GM19240 (cell line): ENCODE measurements around the gene CCK.
"Not testable (repeated sequence)": the region's sequence is repeated elsewhere in the genome, so short reads cannot be mapped to it uniquely, and the experiment has no call there.

Experiments used
- DNase-seq: peaks from one replicate; pipeline ENCODE4 v3.0.0; 2011; ENCODE audit warnings: low spot score; ENCODE audit not compliant: insufficient read length

Gene CCK

GRCh38 chr3:42266085-42266484 is at the start of gene CCK:
CCK (minus strand) TSS chr3:42266185; CDS start chr3:42263630, 2,555 bp downstream.
- no peak for DNase-seq

- no peak for DNase-seq
Observed at GRCh38 chr3:42314411-42314810, 48.4 kb upstream of the CCK start.

GRCh38 chr3:42308651-42309050 is 42.7 kb upstream of the CCK start:
- DNase-seq: no peak

DNA sequence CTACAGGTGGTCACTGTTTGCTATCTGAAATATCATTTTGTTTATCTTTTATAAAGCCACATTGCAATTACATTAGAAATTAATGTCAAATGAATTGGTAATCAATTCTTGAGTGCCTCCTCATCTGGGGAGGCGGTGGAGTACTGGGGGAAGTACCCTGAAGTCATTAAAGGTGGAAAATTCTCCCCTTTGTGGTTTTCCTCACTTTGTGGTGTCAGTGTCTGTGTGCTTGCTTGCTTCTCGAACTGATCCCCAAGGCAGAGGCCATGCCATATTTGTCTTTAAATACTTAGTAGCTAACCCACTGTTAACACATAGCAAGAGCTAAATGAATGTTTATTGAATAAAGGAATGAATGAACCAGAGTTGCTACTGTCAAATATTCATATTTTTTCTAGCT is 40.5 kb upstream of the CCK start:
- DNase-seq: no peak

GRCh38 chr3:42302924-42303634 is 37.1 kb upstream of the CCK start:
- no peak for DNase-seq

DNA sequence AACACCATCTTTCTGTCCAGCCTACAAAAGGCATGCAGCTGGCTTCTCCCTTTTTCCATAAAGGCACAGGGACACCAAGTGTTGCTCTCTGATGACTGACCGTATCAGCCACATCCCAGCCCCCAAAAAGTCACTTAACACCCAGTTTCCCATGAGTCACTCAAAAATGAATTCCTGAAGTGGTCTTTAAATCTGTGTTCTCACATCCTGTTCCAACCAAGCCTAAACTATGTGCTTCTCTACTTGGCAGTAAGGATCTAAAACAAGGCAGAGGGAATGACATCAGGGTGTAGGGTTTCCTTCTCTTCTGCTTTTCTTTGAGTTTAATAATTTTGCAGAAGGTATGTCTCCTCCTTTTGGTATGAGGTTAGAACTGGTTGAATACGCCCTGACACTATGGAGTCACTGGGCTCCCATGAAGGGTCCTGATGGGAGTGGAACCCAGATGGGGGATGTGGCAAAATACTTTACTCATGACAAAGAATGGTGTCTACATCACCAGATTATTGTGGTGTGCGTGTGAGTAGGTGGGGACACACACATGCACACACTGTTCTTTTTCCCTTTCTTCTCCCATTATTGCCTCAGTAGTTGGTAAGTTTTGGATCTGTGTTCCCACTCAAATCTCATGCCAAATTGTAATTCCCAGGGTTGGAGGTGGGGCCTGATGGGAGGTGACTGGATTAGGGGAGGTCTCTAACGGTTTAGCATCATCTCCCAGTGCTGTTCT is 35.6 kb upstream of the CCK start:
- DNase-seq: no peak

DNA sequence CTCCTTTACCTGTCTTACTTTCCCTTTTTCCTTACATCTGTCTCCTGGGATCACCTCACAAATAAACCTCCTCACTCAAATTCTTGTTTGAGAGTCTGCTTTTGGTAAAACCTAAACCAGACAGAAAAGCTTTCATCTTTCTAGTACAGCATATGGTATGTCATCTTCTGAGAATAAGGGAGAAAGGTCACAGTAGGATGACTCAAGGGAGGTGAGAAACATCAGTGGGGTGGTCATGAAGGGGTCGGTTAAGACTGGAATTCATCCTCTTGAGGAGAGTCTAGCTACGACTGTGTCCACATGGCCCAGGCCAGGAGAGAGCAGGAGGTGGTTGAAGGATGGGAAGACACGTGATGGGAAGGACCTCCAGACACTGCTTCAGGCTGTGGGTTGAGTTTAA is 34.8 kb upstream of the CCK start:
- no peak for DNase-seq

- no peak for DNase-seq
Observed at GRCh38 chr3:42300013-42300412, 34.0 kb upstream of the CCK start.

- DNase-seq: no peak
Observed at GRCh38 chr3:42298259-42298658, 32.3 kb upstream of the CCK start.

DNA sequence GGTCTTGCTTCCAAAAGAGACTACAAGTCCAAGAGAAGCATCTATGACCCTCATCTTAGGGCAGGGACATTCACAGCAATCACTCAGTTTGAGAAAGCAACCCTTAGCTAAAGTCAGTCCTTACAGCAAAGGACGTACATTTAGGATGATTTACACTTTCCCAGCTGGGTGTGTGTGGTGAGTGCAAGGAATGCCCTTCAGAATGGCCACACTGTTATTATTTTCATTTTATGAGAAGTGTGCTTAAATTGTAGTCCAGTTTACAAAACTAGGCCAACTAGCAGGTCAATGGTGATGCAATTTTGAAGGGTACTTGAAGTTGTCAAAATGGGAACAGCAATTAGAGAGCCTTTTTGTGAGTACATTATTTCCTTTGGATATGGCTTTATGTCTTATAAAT is 26.0 kb upstream of the CCK start:
- no peak for DNase-seq

GRCh38 chr3:42290966-42291714 is 25.2 kb upstream of the CCK start:
- no peak for DNase-seq

DNA sequence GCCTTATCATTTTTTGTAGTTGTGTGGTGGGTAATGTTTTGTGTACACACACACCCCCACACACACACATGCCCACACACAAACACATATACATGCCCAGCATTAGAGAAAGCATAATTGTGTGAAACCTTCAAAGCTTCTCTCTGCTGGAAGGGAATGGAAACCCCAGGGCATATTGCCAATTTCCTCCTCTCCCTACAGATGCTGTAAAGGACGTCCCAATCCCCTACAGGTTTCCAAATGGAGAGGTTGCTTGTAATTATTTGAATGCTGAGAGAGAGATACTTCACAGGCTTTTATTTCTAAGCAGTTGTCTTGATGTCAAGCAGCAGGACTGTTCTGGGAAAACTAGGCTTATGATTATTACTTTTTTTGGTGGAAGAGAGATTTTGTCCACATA is 23.0 kb upstream of the CCK start:
- no peak for DNase-seq

DNA sequence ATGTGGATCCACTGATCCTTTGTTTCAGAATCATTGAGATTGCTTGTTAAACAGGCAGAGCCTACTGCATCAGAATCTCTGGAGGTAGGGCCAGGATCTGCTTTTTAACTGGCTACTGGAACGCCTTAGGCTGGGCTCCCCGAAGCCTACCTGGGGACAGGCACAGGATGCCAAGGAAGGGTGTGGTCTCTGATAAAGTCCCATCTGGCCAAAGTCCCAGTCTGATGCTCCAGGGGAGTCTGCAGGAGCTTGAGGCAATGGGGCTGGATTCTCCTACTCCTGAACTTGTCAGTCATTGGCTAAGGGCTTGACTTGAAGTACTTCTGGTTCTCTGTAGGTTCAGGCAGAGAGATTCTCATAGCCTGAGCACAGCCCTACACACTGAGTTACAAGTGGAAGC is 22.4 kb upstream of the CCK start:
- DNase-seq: no peak

GRCh38 chr3:42287423-42287822 is 21.4 kb upstream of the CCK start:
- DNase-seq: not testable (repeated sequence)

- no peak for DNase-seq
Observed at GRCh38 chr3:42277676-42278075, 11.7 kb upstream of the CCK start.

DNA sequence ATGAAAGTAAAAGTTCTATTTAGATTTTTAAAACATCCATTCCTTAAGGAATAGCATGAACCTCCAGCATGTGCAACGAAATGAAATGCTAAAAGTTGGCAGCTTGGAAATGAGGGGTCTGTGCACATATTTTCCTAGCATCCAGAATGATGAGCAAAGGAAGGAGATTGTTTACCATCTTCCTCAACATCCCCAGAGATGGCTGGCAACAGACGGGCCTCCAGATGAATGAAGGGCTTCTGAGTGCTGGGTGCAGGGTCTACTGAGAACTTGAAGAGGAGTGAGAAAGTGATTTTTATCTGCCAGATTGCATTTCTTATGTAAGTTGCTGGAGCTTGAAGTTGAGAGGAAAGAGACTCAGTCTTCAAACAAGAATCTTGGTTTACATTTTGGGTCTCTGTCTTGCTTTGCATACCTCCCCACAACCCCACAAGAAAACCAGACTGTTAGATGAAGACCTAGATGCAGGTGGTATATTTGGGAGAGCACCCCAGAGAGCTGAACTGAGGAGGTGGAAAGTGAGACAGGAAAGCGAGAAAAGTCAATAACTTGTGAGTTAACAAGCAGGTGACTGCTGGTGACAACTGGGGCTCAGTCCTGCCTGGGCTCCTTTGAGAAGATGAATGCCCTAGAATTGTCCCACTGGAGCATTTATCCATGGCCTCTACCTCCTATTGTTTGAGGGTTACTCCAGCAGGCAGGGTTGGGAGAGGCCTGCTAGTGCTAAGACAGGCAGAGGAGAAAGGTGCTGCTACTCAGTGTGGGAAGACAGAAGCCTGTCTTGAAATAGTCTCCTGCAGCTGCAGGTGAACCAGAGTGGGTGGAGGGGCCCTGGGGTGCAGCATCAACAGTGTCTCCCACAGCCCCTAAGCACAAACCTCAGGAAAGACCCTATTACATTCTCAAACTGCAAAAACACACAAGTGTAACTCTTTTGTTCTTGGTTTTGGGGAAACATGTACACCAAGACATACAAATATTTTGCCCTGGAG is 10.5 kb upstream of the CCK start:
- DNase-seq: no peak

DNA sequence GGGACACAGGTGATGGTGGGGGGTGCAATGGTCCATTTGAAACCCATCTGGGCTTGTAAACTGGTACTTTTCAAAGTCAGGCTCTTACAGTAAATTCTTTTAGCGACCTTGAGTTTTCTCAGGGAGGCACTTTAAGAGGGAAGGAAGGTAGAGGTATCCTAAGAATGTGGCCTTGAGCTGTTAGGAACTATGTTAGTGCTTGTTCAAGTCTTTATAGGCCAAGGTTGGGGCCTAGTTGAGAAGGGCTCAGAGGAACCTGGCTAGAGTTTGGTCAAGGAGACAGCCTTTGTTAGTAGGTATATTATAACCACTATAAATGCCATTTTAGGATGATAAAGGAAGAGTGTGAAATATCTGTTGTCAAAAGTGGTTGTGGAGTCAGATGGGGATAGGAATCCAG is 9.2 kb upstream of the CCK start:
- no peak for DNase-seq

DNA sequence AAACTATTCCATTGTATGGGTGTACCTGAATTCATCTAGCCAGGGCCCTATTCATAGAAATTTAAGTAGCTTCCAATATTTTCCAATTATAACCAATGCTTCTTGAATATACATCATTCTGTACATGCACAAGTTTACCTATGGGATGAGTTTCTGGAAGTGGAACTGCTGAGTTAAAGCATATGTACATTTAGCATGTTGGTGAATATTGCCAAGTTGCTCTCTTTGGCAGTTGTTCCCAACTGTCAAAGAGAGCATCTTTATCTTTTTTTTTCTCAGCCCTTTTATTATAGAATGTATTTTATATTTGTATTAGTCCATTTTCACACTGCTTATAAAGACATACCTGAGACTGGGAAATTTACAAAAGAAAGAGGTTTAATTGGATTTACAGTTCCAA is 8.3 kb upstream of the CCK start:
- DNase-seq: no peak

DNA sequence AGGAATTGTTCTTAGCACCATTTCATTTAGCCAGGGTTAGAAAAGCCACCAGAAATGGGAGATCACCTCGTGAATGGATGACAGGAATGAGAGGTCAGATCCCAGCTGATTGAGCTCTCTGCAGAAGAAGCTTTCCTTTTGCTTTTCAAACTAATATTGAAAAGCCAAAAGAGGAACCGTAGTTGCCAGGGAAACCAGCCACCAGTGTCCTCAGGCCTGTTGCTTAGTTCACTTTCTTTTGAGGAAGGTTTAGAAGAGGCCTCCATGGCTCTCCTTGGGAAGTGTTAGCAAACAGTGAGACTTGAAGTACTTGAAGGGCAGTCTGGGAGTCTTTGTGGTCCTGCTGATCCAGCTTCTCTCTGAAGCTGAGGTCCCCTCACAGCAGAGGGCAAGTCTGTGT is 7.4 kb upstream of the CCK start:
- DNase-seq: no peak

- no peak for DNase-seq
Observed at GRCh38 chr3:42271786-42272185, 5.8 kb upstream of the CCK start.

GRCh38 chr3:42270561-42270960 is 4.6 kb upstream of the CCK start:
- DNase-seq: no peak
